ENCODE results near the gene RANBP9.

The RANBP9 gene

GRCh38 chr6:13678255-13678983, 33.2 kb downstream of the RANBP9 start:
- DNase-seq (ENCODE audit: low spot score) = peak; percentile 87

GRCh38 chr6:13677878-13678254, 33.8 kb downstream of the RANBP9 start:
- DNase-seq (ENCODE audit: low spot score) = no peak

DNA sequence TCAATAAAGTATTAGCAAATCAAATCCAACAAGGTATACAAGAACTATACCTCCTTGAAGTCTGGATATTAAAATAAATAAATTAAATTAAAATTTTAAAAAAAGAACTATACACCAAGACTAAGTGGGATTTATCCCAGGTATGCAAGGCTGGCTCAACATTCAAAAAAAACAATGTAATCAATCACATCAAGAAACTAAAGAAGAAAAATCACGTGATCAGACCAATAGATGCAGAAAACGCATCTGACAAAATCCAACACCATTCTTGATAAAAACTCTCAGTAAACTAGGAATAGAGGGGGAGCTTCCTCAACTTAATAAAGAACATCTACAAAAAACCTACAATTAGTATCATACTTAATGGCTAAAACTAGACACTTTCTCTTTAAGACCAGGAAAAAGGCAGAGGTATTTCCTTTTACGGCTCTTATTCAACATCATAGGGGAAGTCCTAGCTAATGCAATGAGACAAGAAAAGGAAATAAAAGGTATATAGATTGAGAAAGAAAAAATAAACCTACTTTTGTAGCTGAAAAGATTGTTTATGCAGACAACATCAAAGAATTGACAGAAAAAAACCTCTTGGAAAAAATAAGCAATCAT, 35.0 kb downstream of the RANBP9 start:
- peak; percentile 34 for DNase-seq (ENCODE audit: low spot score)

- peak; percentile 85 for DNase-seq (ENCODE audit: low spot score)
Observed at GRCh38 chr6:13674533-13675190, 37.0 kb downstream of the RANBP9 start.

GRCh38 chr6:13673825-13674444, 37.7 kb downstream of the RANBP9 start:
- peak; percentile 40 for DNase-seq (ENCODE audit: low spot score)

GRCh38 chr6:13673368-13673767, 38.3 kb downstream of the RANBP9 start:
- peak; percentile 48 for DNase-seq (ENCODE audit: low spot score)

DNA sequence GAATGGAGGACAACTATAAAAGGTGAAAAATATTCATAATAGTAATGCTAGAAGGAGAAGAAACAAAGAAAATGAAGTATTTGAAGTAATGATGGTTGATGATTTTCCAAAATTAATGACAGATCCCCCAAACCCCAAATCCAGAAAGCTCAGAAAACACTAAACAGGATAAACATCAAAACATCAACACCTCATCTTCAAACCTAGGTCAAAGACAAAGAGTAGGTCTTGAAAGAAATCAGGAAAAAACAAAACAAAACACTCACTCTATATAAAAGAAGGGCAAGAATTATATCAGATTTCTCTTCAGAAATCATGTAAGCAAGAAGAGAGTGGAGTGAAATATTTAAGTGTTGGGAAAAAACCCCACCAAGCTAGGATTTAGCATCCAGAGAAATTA, 38.7 kb downstream of the RANBP9 start:
- no peak for DNase-seq (ENCODE audit: low spot score)

GRCh38 chr6:13671548-13672127, 40.0 kb downstream of the RANBP9 start:
- DNase-seq (ENCODE audit: low spot score) = no peak

- no peak for DNase-seq (ENCODE audit: low spot score)
Observed at GRCh38 chr6:13669476-13669875, 42.2 kb downstream of the RANBP9 start.

- DNase-seq (ENCODE audit: low spot score) = peak; percentile 74
Observed at GRCh38 chr6:13668291-13668928, 43.2 kb downstream of the RANBP9 start.

DNA sequence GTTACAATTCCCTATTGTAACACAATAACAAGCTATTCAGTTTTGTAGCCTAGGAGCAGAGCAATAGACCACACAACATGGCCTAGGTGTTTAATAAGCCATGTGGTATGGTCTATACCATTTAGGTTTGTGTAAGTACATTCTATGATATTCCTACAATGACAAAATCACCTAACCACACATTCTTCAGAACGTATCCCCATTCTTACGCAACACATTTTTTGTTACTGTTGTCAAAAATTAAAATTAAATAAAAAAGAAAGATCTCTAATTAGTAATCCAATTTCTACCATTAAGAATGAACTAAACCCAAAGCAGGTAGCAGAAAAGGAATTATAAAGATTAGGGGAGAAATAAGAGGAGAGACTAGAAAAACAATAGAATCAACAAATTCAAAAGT, 44.0 kb downstream of the RANBP9 start:
- no peak for DNase-seq (ENCODE audit: low spot score)

- peak; percentile 66 for DNase-seq (ENCODE audit: low spot score)
Observed at GRCh38 chr6:13666194-13667105, 45.2 kb downstream of the RANBP9 start.

DNA sequence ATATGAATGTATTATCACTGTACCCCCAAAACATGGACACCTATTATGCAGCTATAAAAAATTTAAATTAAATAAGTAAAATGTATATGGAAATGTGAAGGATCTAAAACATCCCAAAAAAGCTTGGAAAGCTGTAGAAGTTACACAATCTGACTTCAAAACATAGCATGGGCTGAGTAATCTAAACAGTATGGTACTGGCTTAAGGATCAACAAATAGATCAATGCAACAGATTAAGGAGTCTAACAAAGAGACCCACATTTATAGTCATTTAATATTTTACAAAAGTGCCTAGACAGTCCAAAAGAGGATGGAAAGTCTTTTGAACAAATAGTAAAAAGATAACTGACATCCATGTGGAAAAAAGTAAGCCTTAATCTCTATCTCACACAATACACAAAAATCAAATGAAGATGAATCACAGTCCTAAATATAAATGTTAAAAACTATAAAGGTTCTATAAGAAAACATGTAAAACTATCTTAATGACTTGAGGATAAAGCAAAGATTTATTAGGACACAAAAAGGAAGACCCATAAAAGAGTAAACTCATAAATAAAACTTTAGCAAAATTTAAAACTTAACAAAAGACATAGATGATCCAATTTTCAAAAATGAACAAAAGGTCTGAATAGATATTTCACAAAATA, 46.8 kb downstream of the RANBP9 start:
- DNase-seq (ENCODE audit: low spot score) = no peak

DNA sequence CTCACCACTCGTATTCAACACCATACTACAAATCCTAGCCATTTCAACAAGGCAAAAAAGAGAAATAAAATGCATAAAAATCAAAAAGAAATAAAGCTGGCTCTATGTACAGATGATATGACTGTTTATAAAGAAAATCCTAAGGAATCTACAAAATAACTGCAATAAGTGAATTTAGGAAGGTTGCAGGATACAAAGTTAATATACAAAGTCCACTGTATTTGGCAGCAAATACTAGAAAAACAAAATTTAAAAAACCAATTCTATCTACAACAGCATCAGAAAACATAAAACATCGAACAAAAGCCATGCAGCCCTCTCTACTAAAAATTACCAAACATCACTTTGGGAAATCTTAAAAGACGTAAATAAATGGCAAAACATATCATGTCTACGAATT, 47.6 kb downstream of the RANBP9 start:
- no peak for DNase-seq (ENCODE audit: low spot score)

DNA sequence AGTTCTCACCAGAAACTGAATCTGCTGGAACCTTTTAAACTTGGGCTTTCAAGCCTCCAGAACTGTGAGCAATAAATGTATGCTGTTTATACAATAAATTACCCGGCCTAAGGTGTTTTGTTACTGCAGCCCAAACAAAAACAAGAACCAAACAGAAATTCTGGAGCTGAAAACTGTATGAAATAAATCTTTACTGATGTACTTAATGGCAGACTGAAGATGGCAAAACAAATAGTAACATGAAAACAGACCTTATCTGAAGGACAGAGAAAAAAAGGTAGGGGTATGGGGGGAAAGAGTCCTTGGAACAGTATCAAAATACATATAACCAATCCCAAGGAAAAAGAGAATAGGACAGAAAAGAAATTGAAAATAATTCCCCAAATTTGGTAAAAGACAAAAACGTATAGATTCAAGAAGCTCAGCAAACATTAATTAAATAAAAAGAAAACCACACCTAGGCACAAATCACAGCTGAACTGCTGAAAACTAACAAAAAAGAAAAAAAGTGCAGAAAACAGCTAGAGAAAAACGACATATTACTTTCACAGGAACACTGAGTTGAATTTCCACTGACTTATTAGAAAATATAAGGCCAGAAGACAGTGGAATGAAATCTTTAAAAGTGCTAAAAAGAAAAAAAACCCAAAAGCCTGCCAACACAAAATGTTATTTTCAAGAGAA, 48.8 kb downstream of the RANBP9 start:
- no peak for DNase-seq (ENCODE audit: low spot score)

GRCh38 chr6:13661647-13662046, 50.0 kb downstream of the RANBP9 start:
- no peak for DNase-seq (ENCODE audit: low spot score)

GRCh38 chr6:13660893-13661292, 50.7 kb downstream of the RANBP9 start:
- DNase-seq (ENCODE audit: low spot score) = no peak

GRCh38 chr6:13660273-13660672, 51.4 kb downstream of the RANBP9 start:
- DNase-seq (ENCODE audit: low spot score) = no peak

DNA sequence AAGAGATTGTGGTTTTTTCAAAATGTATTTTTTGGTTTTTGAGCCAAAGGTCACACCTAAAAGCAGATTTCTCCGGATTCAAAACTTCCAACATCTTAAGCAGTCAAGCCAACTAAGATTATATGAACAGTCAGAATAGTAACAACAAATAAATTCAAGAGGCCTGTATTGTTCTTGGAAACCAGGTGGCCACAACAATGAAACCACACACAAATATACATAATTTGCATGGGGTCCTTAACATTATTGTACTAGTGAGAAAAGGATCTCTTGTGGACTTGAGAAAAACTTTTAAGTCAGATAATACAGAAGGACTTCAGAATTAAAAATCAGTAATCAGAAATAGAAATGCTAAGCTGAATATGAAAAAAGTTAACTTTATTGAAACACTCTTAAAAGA, 55.9 kb downstream of the RANBP9 start:
- no peak for DNase-seq (ENCODE audit: low spot score)

DNA sequence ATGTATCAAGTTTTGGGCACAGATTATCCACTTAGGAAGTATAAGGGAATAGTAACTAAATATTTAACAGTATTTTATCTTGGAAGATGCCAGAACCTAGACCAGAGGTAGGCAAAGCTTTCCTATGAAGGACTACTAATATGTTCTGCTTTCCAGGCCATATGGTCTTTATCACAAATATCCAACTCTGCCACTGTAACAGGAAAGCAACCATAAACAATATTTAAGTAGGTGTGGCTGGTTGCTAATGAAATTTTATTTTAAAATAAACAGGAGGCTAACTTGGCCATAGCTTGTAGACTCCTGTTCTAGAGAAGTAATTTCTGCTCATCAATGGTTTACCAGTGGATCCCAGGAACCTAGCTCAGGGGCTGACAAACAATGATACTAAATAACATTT, 57.1 kb downstream of the RANBP9 start:
- no peak for DNase-seq (ENCODE audit: low spot score)
